HepG2 (cell line): Measurements from ENCODE around the gene UBAP2. TPM values are rescaled to one million over a fixed set of nuclear protein-coding genes. Genes with fewer than 3 reads are reported as not detected.

Experiments used
- ATAC-seq: fragments of 200-7000 bp; cut with Tn5 transposase; 3 replicates; pipeline ENCODE4 v1.9.1; 2020; ENCODE audit warnings: mild to moderate bottlenecking, moderate library complexity
- BruUV-seq: library from RNA; stranded (reverse); fragments of 400-500 nt; replicated peaks from 2 replicates; lab custom pipeline; 2021; lab: Mats Ljungman, UMichigan
- CTCF ChIA-PET: fragments of 300-600 bp; formaldehyde crosslinking; extraction: SDS; loops from one replicate; lab custom pipeline; 2021; ENCODE audit warnings: low total read pairs, inconsistent platforms, low intra/inter-chr PET ratio; lab: Yijun Ruan, JAX
- POLR2A ChIA-PET: fragments of 350-600 bp; sonication (Branson Sonifier 250); formaldehyde crosslinking; loops from one replicate; lab custom pipeline; 2020; ENCODE audit warnings: antibody characterized with exemption, inconsistent platforms; lab: Yijun Ruan, JAX
- DNase-seq: peaks from one replicate; pipeline ENCODE4 v3.0.0-alpha.2; 2015; ENCODE audit warnings: low spot score
- FAIRE-seq: peaks from 3 replicates; lab custom pipeline; 2011; peaks lifted over from hg19 to GRCh38; lab: Jason Lieb, UNC
- H2AFZ ChIP-seq: one replicate; pipeline ENCODE4 v1.6.1; 2011; ENCODE audit warnings: low read length, inconsistent platforms
- H3K27ac ChIP-seq: fragments of 300-600 bp; 3 replicates; pipeline ENCODE4 v1.8.0; 2011; ENCODE audit warnings: mixed run types, mild to moderate bottlenecking, mixed read lengths, low read length, inconsistent platforms; ENCODE audit not compliant: insufficient read depth; ENCODE audit errors: extremely low read length
- H3K27me3 ChIP-seq, 2 experiments: fragments of 200-600 bp in 1 of 2; 2 replicates in 1 of 2; 3 replicates in 1 of 2; pipeline versions ENCODE4 v1.6.0 to v1.8.0; 2011; ENCODE audit warnings: low read length in 2 of 2, mild to moderate bottlenecking in 2 of 2, moderate library complexity in 2 of 2, inconsistent platforms in 1 of 2; ENCODE audit not compliant: insufficient read depth in 2 of 2, control insufficient read depth in 1 of 2
- H3K36me3 ChIP-seq, 2 experiments: fragments of 200-600 bp in 1 of 2; replicated peaks in 1 of 2; 2 replicates in 1 of 2; 3 replicates in 1 of 2; pipeline versions ENCODE4 v1.5.1 to v1.8.0; 2011; ENCODE audit warnings: low read length in 2 of 2, inconsistent platforms in 1 of 2; ENCODE audit not compliant: insufficient read depth in 2 of 2, control insufficient read depth in 1 of 2
- H3K4me1 ChIP-seq: 2 replicates; pipeline ENCODE4 v1.5.1; 2012; ENCODE audit warnings: low read length, inconsistent platforms; ENCODE audit not compliant: insufficient read depth
- H3K4me2 ChIP-seq: 2 replicates; pipeline ENCODE4 v1.6.0; 2011; ENCODE audit warnings: low read depth, low read length, inconsistent platforms
- H3K4me3 ChIP-seq, 3 experiments: fragments of 200-600 bp in 1 of 3; sonication (generic), shearing (Covaris generic) in 1 of 3; replicated peaks in 1 of 3; 2 replicates each; pipeline ENCODE4 v1.5.1; 2011 to 2016; ENCODE audit warnings: low read length in 3 of 3, inconsistent platforms in 2 of 3, low read depth in 2 of 3, mild to moderate bottlenecking in 2 of 3, control low read depth in 1 of 3, mixed read lengths in 1 of 3; ENCODE audit not compliant: insufficient read depth in 1 of 3
- H3K79me2 ChIP-seq: one replicate; pipeline ENCODE4 v1.6.1; 2011; ENCODE audit warnings: low read length, inconsistent platforms; ENCODE audit not compliant: insufficient read depth
- H3K9ac ChIP-seq: 2 replicates; pipeline ENCODE4 v1.6.0; 2011; ENCODE audit warnings: mild to moderate bottlenecking, low read depth, low read length, inconsistent platforms; ENCODE audit not compliant: insufficient read depth
- H3K9me3 ChIP-seq: 2 replicates; pipeline ENCODE4 v1.5.1; 2012; ENCODE audit warnings: mild to moderate bottlenecking, low read length
- H4K20me1 ChIP-seq: 2 replicates; pipeline ENCODE4 v1.6.0; 2011; ENCODE audit warnings: inconsistent platforms, mild to moderate bottlenecking, low read length, moderate library complexity; ENCODE audit not compliant: insufficient read depth
- ATF1 ChIP-seq: IDR thresholded peaks from 2 replicates; pipeline ENCODE4 v1.6.1; 2016; ENCODE audit warnings: mild to moderate bottlenecking, control low read depth
- BRF2 ChIP-seq: sonication (generic); formaldehyde crosslinking; IDR thresholded peaks from 2 replicates; pipeline ENCODE4 v1.8.1; 2022; ENCODE audit warnings: mild to moderate bottlenecking, missing genetic modification reagents
- CCAR2 ChIP-seq: fragments of 200-400 bp; formaldehyde crosslinking; optimal IDR thresholded peaks from 2 replicates; pipeline ENCODE3; 2018; ENCODE audit warnings: low read depth, mild to moderate bottlenecking, low read length, moderate library complexity
- CHCHD3 ChIP-seq: sonication (generic); formaldehyde crosslinking; IDR thresholded peaks from 2 replicates; pipeline ENCODE4 v1.8.0; 2022; ENCODE audit warnings: mild to moderate bottlenecking, missing genetic modification reagents, moderate library complexity
- GZF1 ChIP-seq: sonication (generic); formaldehyde crosslinking; IDR thresholded peaks from 2 replicates; pipeline ENCODE4 v1.5.1; 2020; ENCODE audit warnings: mild to moderate bottlenecking, missing genetic modification reagents
- HMGXB4 ChIP-seq, 2 experiments: sonication (generic) in 1 of 2; formaldehyde crosslinking in 1 of 2; IDR thresholded peaks; 2 replicates each; pipeline versions ENCODE4 v1.4.0 to v1.6.1; 2018 to 2020; ENCODE audit warnings: missing genetic modification reagents in 2 of 2, borderline replicate concordance in 1 of 2, low read depth in 1 of 2, mild to moderate bottlenecking in 1 of 2, missing biosample characterization in 1 of 2
- HOXD1 ChIP-seq: sonication (generic); formaldehyde crosslinking; IDR thresholded peaks from 2 replicates; pipeline ENCODE4 v1.5.0; 2020; ENCODE audit warnings: missing genetic modification reagents
- MAFF ChIP-seq: IDR thresholded peaks from 2 replicates; pipeline ENCODE4 v1.6.1; 2011; ENCODE audit warnings: low read depth, low read length, improper control_type of control experiment
- MAFK ChIP-seq, 2 experiments: IDR thresholded peaks in 1 of 2; conservative IDR thresholded peaks in 1 of 2; 2 replicates each; pipeline ENCODE4 v1.6.1; 2011; ENCODE audit warnings: improper control_type of control experiment in 2 of 2, low read length in 2 of 2
- SCMH1 ChIP-seq: sonication (generic); formaldehyde crosslinking; IDR thresholded peaks from 2 replicates; pipeline ENCODE4 v1.9.0; 2021; ENCODE audit warnings: missing genetic modification reagents, mild to moderate bottlenecking, borderline replicate concordance
- ZFP36 ChIP-seq: fragments of 150-350 bp; IDR thresholded peaks from 2 replicates; pipeline ENCODE4 v1.6.1; 2018; ENCODE audit warnings: borderline replicate concordance, low read length, low read depth; ENCODE audit not compliant: partially characterized antibody
- ZKSCAN1 ChIP-seq: fragments of 150-350 bp; IDR thresholded peaks from 2 replicates; pipeline ENCODE4 v1.6.1; 2014; ENCODE audit warnings: low read length
- ZMAT5 ChIP-seq: sonication (generic); formaldehyde crosslinking; IDR thresholded peaks from 2 replicates; pipeline ENCODE4 v1.5.0; 2020; ENCODE audit warnings: mild to moderate bottlenecking, low read depth, missing genetic modification reagents, borderline replicate concordance
- ZNF468 ChIP-seq: sonication (generic); formaldehyde crosslinking; IDR thresholded peaks from 2 replicates; pipeline ENCODE4 v1.8.0; 2022; ENCODE audit warnings: mild to moderate bottlenecking, moderate library complexity, missing genetic modification reagents
- ZNF674 ChIP-seq: sonication (generic); formaldehyde crosslinking; IDR thresholded peaks from 2 replicates; pipeline ENCODE4 v1.5.0; 2020; ENCODE audit warnings: low read depth, mild to moderate bottlenecking, missing genetic modification reagents
- ZNF713 ChIP-seq: sonication (generic); formaldehyde crosslinking; IDR thresholded peaks from 2 replicates; pipeline ENCODE4 v1.4.0; 2020; ENCODE audit warnings: mild to moderate bottlenecking, missing genetic modification reagents
- WGBS: methylation state at CpG from one replicate; pipeline ENCODE4 v1.1.6; 2017; ENCODE audit warnings: low lambda C conversion rate; 5-methylcytosine and 5-hydroxymethylcytosine counted together
- in situ Hi-C: cut with HindIII; loops from 2 replicates; pipeline ENCODE4 v1.10.0; 2017; ENCODE audit warnings: low pct_unique_long_range_greater_than_20kb; ENCODE audit not compliant: extremely low pct_ligation_motif_present
- intact Hi-C: fragments of 100-400 bp; cut with micrococcal nuclease; formaldehyde crosslinking; loops from one replicate; pipeline ENCODE4 v1.10.0; 2022; ENCODE audit not compliant: unreplicated experiment
- polyA plus RNA-seq, 8 experiments: library from polyadenylated mRNA; depleted of rRNA in 3 of 8; stranded (reverse) in 7 of 8; unstranded in 1 of 8; fragments of >200 nt; fragmentation: Illumina TruSeq in 4 of 8; extraction: Trizol in 4 of 8; gene quantifications; 2 replicates each; pipeline versions ENCODE4 v1.2.1 to v1.2.3, GENCODE V29; 2011 to 2016; ENCODE audit warnings: low read depth in 4 of 8, missing spikeins in 1 of 8, mixed read lengths in 1 of 8; ENCODE audit not compliant: insufficient read depth in 1 of 8
- total RNA-seq, 5 experiments: library from RNA; depleted of rRNA; stranded (reverse); fragments of >200 nt; fragmentation: Illumina TruSeq; extraction: Trizol; gene quantifications; 2 replicates each; pipeline ENCODE4 v1.2.3, GENCODE V29; 2016; ENCODE audit warnings: low read depth in 1 of 5

Gene UBAP2
- total and polyA plus RNA-seq, 2 of the 13 experiments (the other 11 are each of a cell fraction or from before 2014, with no cell fraction given): 19.0 to 22.0 TPM

GRCh38 chr9:33988219-33988890 lies 60.3 kb downstream of the UBAP2 start:
- FAIRE-seq: no peak
- POLR2A ChIA-PET: no interaction called here
- Histone ChIP-seq H3K27ac (no peak overlapping the region), H4K20me1 (no peaks in the 10 kb centered on the region), H3K27me3 (no peaks in the 10 kb centered on the region), H3K4me2 (no peak overlapping the region), H3K9ac (no peak overlapping the region), H3K79me2 (peaks cover 1% of the 10 kb centered on the region), H3K36me3 (peaks cover 13 to 63% of the 10 kb centered on the region in 2 experiments), H2AFZ (no peak overlapping the region), H3K4me3 (no peak overlapping the region), H3K9me3 (no peaks in the 10 kb centered on the region), H3K4me1 (no peaks in the 10 kb centered on the region)
- BruUV-seq: no TSS peak
- in situ Hi-C loops: no loop called here
- TF ChIP-seq BRF2 (CRISPR knock-in tag) (no peak), ZKSCAN1 (no peak), MAFF (peak; percentile 80), MAFK (conservative IDR thresholded peaks at IDR 0.05 in 1 of 2, IDR thresholded peaks at IDR 0.05 in 1 of 2; ENCODE audit: low read length in 2 of 2) (peak; percentile 81 to 87), HOXD1 (no peak)
- intact Hi-C loops: no loop called here
- DNase-seq: no peak
- no peak for ATAC-seq
- CTCF ChIA-PET: no interaction called here
- WGBS: 98% methylated on average over 5 of the region's 5 CpGs

- intact Hi-C loops: no loop called here
- peaks cover 2% of the 10 kb centered on the region for H3K79me2 ChIP-seq
- no peak for TF ChIP-seq CHCHD3 (CRISPR knock-in tag)
- TF ChIP-seq ZFP36: no peak
- no peak for TF ChIP-seq HMGXB4 (CRISPR knock-in tag; IDR thresholded peaks at IDR 0.05; ENCODE audit: borderline replicate concordance in 1 of 2, low read depth in 1 of 2)
- no peak for TF ChIP-seq ATF1 (CRISPR knock-in tag)
- TF ChIP-seq SCMH1 (CRISPR knock-in tag): no peak
- TF ChIP-seq ZMAT5 (CRISPR knock-in tag): no peak
- no peak for TF ChIP-seq ZNF674
- no peak for TF ChIP-seq GZF1 (CRISPR knock-in tag)
- no peak for TF ChIP-seq CCAR2
- no peak for TF ChIP-seq ZNF468
- TF ChIP-seq ZNF713 (CRISPR knock-in tag): no peak
Measured at GRCh38 chr9:33976414-33976813, 72.3 kb downstream of the UBAP2 start.

More at GRCh38 chr9:33976414-33976813, 72.3 kb downstream of the UBAP2 start:
- ATAC-seq: no peak
- no peak for FAIRE-seq
- Histone ChIP-seq H2AFZ (no peak overlapping the region), H4K20me1 (no peaks in the 10 kb centered on the region), H3K4me1 (peaks cover 6% of the 10 kb centered on the region; the same call in 1 of the 2 replicates), H3K9me3 (no peaks in the 10 kb centered on the region), H3K4me2 (no peak overlapping the region), H3K4me3 (no peak overlapping the region), H3K27ac (no peak overlapping the region), H3K9ac (no peak overlapping the region), H3K36me3 (peaks cover 12 to 27% of the 10 kb centered on the region in 2 experiments), H3K27me3 (no peaks in the 10 kb centered on the region)
- POLR2A ChIA-PET: no interaction called here
- BruUV-seq: no TSS peak
- CTCF ChIA-PET: no interaction called here
- in situ Hi-C loops: no loop called here
- WGBS: 97% methylated on average over 3 of the region's 3 CpGs
- DNase-seq: no peak
